ENCODE results near the gene PPWD1.
A peak's percentile ranks its signal among the peaks of the same experiment; 100 is the strongest.

PPWD1 gene

GRCh38 chr5:65624025-65624570 lies 61.0 kb downstream of the PPWD1 start, which contains the start of gene TRIM23:
Gene TRIM23, minus strand, starts transcription at chr5:65624333. Its CDS starts 59 bp downstream, at chr5:65624274.
- H3K4me3 ChIP-seq (ENCODE audit: low read depth, low read length) = peak within 1 kb of the TSS; percentile 98
- CTCF ChIA-PET = interaction anchor here (1.3 kb wide), 1 partner anchor 39 kb away, joined by 4 read pairs; no protein-coding TSS in a partner anchor
- peaks cover 2% of the 10 kb centered on the region; the same call in 1 of the 2 replicates for H3K4me1 ChIP-seq (ENCODE audit: control insufficient read depth, insufficient read depth, low read length)
- POLR2A ChIA-PET = interaction anchor here (0.6 to 1.2 kb wide), 6 partner anchors 13 to 99 kb away, joined by 3 to 7 read pairs (median 3); partner anchors contain the start of genes CENPK and PPWD1
- H3K27ac ChIP-seq (ENCODE audit: extremely low read depth, low read depth, low read length) = peak within 1 kb of the TSS; percentile 50
- H3K9me3 ChIP-seq (ENCODE audit: control insufficient read depth, insufficient read depth, low read depth, low read length) = no peaks in the 10 kb centered on the region
- H3K36me3 ChIP-seq (ENCODE audit: control insufficient read depth in 2 of 2, insufficient read depth in 1 of 2, low read length in 2 of 2) = peaks cover 0 to under 1% of the 10 kb centered on the region in 2 experiments; a peak in 2 of 3 replicates
- TF ChIP-seq PRDM1 (tag by site-specific recombination; IDR thresholded peaks at IDR 0.05) (no peak), TRIM28 (IDR thresholded peaks at IDR 0.05; ENCODE audit: borderline replicate concordance, low read length) (no peak), TSHZ1 (tag by site-specific recombination; IDR thresholded peaks at IDR 0.05; ENCODE audit: borderline replicate concordance) (no peak), ZNF830 (tag by site-specific recombination; IDR thresholded peaks at IDR 0.05; ENCODE audit: low read depth) (no peak), ZNF2 (tag by site-specific recombination; IDR thresholded peaks at IDR 0.05) (no peak), HOXC10 (CRISPR knock-in tag; IDR thresholded peaks at IDR 0.05) (no peak), KLF16 (tag by site-specific recombination; IDR thresholded peaks at IDR 0.05) (no peak), ZNF133 (tag by site-specific recombination; IDR thresholded peaks at IDR 0.05) (no peak; the same call in 1 of the 2 replicates), ZNF239 (tag by site-specific recombination; IDR thresholded peaks at IDR 0.05) (no peak), OVOL3 (tag by site-specific recombination; IDR thresholded peaks at IDR 0.05) (no peak), ZNF629 (tag by site-specific recombination; IDR thresholded peaks at IDR 0.05) (no peak), ZXDB (tag by site-specific recombination; IDR thresholded peaks at IDR 0.05) (peak; percentile 14), SCRT2 (tag by site-specific recombination; IDR thresholded peaks at IDR 0.05) (no peak), ZNF202 (tag by site-specific recombination; IDR thresholded peaks at IDR 0.05; ENCODE audit: borderline replicate concordance) (no peak), SP2 (tag by site-specific recombination; IDR thresholded peaks at IDR 0.05) (no peak; the same call in 1 of the 2 replicates), ZNF121 (tag by site-specific recombination; IDR thresholded peaks at IDR 0.05) (no peak), ZNF16 (tag by site-specific recombination; IDR thresholded peaks at IDR 0.05; ENCODE audit: low read depth) (no peak), ZNF23 (tag by site-specific recombination; IDR thresholded peaks at IDR 0.05; ENCODE audit: borderline replicate concordance) (no peak), BCL11B (tag by site-specific recombination; IDR thresholded peaks at IDR 0.05; ENCODE audit: low read depth) (no peak), ZNF501 (tag by site-specific recombination; IDR thresholded peaks at IDR 0.05) (peak; percentile 49), ZNF747 (tag by site-specific recombination; IDR thresholded peaks at IDR 0.05) (no peak), KLF10 (tag by site-specific recombination; IDR thresholded peaks at IDR 0.05) (no peak; the same call in 1 of the 2 replicates), ZNF600 (tag by site-specific recombination; IDR thresholded peaks at IDR 0.05) (0 out of 2 replicates have a peak, but pooled peaks have one; percentile 38), ZNF596 (tag by site-specific recombination; IDR thresholded peaks at IDR 0.05) (no peak), YY1 (tag by site-specific recombination; IDR thresholded peaks at IDR 0.05) (peak; percentile 29; the same call in 1 of the 2 replicates), IKZF3 (tag by site-specific recombination; IDR thresholded peaks at IDR 0.05) (no peak), ZNF24 (tag by site-specific recombination; IDR thresholded peaks at IDR 0.05) (0 out of 2 replicates have a peak, but pooled peaks have one; percentile 18)
- TF ChIP-seq, protein P1, sequence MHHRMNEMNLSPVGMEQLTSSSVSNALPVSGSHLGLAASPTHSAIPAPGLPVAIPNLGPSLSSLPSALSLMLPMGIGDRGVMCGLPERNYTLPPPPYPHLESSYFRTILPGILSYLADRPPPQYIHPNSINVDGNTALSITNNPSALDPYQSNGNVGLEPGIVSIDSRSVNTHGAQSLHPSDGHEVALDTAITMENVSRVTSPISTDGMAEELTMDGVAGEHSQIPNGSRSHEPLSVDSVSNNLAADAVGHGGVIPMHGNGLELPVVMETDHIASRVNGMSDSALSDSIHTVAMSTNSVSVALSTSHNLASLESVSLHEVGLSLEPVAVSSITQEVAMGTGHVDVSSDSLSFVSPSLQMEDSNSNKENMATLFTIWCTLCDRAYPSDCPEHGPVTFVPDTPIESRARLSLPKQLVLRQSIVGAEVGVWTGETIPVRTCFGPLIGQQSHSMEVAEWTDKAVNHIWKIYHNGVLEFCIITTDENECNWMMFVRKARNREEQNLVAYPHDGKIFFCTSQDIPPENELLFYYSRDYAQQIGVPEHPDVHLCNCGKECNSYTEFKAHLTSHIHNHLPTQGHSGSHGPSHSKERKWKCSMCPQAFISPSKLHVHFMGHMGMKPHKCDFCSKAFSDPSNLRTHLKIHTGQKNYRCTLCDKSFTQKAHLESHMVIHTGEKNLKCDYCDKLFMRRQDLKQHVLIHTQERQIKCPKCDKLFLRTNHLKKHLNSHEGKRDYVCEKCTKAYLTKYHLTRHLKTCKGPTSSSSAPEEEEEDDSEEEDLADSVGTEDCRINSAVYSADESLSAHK (tag by site-specific recombination; IDR thresholded peaks at IDR 0.05) = 0 out of 2 replicates have a peak, but pooled peaks have one; percentile 21
- TF ChIP-seq, protein P2, sequence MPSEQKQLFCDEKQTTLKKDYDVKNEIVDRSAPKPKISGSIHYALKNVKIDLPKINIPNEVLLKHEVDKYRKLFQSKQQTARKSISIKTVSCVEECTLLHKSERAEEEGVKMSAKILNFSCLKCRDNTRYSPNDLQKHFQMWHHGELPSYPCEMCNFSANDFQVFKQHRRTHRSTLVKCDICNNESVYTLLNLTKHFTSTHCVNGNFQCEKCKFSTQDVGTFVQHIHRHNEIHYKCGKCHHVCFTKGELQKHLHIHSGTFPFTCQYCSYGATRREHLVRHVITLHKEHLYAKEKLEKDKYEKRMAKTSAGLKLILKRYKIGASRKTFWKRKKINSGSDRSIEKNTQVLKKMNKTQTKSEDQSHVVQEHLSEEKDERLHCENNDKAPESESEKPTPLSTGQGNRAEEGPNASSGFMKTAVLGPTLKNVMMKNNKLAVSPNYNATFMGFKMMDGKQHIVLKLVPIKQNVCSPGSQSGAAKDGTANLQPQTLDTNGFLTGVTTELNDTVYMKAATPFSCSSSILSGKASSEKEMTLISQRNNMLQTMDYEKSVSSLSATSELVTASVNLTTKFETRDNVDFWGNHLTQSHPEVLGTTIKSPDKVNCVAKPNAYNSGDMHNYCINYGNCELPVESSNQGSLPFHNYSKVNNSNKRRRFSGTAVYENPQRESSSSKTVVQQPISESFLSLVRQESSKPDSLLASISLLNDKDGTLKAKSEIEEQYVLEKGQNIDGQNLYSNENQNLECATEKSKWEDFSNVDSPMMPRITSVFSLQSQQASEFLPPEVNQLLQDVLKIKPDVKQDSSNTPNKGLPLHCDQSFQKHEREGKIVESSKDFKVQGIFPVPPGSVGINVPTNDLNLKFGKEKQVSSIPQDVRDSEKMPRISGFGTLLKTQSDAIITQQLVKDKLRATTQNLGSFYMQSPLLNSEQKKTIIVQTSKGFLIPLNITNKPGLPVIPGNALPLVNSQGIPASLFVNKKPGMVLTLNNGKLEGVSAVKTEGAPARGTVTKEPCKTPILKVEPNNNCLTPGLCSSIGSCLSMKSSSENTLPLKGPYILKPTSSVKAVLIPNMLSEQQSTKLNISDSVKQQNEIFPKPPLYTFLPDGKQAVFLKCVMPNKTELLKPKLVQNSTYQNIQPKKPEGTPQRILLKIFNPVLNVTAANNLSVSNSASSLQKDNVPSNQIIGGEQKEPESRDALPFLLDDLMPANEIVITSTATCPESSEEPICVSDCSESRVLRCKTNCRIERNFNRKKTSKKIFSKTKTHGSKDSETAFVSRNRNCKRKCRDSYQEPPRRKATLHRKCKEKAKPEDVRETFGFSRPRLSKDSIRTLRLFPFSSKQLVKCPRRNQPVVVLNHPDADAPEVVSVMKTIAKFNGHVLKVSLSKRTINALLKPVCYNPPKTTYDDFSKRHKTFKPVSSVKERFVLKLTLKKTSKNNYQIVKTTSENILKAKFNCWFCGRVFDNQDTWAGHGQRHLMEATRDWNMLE (tag by site-specific recombination; conservative IDR thresholded peaks at IDR 0.05; ENCODE audit: low read depth) = no peak

Data from HEK293 (cell line).